Measurements from ENCODE around the gene TLK2.

DNA sequence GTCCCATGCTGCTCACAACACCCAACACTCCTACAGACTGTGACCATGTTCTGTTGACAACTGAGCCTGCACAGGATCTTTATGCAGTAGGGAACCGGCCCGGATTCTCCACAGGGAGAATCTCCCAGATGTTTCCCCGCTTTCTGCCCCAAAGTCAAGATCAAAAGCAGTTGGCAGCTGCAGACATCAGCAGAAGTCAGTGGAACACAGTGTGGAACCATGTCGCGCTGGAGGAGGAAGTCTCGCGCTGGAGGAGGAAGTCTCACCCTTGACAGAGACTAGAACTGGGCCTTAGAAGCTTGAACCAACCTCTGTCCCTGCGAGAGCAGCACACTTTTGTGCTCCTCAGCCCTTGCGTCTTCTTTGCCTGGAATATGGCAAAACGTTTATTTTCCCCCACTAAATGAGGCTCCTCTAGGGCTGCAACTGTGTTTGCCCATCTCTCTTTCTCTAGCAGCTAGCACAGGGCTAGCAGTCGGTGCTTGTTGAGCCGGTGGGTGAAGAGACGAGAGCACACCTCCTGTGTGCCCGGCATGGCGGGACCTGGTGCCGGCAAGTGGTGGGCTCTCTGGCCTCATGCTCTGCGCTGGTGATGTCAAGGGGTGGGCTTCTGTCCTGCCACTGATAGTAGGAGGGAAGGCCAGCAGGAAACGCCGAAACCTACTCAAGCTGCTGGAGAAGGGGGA, 146.7 kb downstream of the TLK2 start:
- TF ChIP-seq, protein P1, sequence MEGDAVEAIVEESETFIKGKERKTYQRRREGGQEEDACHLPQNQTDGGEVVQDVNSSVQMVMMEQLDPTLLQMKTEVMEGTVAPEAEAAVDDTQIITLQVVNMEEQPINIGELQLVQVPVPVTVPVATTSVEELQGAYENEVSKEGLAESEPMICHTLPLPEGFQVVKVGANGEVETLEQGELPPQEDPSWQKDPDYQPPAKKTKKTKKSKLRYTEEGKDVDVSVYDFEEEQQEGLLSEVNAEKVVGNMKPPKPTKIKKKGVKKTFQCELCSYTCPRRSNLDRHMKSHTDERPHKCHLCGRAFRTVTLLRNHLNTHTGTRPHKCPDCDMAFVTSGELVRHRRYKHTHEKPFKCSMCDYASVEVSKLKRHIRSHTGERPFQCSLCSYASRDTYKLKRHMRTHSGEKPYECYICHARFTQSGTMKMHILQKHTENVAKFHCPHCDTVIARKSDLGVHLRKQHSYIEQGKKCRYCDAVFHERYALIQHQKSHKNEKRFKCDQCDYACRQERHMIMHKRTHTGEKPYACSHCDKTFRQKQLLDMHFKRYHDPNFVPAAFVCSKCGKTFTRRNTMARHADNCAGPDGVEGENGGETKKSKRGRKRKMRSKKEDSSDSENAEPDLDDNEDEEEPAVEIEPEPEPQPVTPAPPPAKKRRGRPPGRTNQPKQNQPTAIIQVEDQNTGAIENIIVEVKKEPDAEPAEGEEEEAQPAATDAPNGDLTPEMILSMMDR (conservative IDR thresholded peaks at IDR 0.05; ENCODE audit: low read depth, low read length), result no peak
- TF ChIP-seq EZH2 (IDR thresholded peaks at IDR 0.05; ENCODE audit: borderline replicate concordance, low read depth, low read length, poor library complexity, severe bottlenecking), result no peak

Measured in A673 (cell line).